Measurements from ENCODE around the gene KLK6.
"Not testable (repeated sequence)": the region's sequence is repeated elsewhere in the genome, so short reads cannot be mapped to it uniquely, and the experiment has no call there.

The KLK6 gene

GRCh38 chr19:50974702-50975556 lies 5.5 kb upstream of the KLK6 start:
- CTCF ChIA-PET: no interaction called here
- POLR2A ChIA-PET: no interaction called here
- no peak for DNase-seq (ENCODE audit: low read depth, low spot score)
- no peak for TF ChIP-seq CTCF (IDR thresholded peaks at IDR 0.05; ENCODE audit: insufficient read depth, low read length, missing control alignments)
- no peak overlapping the region for H3K4me3 ChIP-seq (ENCODE audit: low read depth, low read length)

DNA sequence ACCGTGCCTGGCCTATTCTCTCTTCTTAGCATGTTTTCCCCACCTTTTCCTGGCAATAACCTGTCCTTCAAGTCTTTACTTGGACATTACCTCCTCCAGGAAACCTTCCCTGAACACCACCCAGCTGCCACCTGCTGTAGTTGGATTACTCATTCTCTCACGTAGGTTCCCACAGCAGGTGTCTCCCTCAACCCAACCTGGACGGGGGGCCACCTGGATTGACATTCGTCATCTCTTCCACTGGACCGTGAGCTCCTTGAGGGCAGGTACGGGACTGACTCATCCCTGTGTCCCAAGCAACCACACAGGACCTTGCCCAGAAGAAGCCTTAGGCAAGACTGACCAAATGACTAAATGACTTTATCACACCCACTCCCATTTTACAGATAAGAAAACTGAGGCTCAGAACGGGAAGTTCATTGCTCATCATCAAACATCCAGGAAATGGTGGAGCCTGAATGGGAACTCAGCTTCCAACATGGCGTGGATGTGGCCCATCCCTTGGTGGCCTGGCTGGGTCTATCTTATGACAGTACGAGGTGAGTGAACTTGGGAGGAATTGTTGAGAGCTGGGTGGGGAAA lies 3.5 kb upstream of the KLK6 start:
- TF ChIP-seq CTCF (IDR thresholded peaks at IDR 0.05; ENCODE audit: insufficient read depth, low read length, missing control alignments): no peak
- POLR2A ChIA-PET: no interaction called here
- DNase-seq (ENCODE audit: low read depth, low spot score): no peak
- no peak overlapping the region for H3K4me3 ChIP-seq (ENCODE audit: low read depth, low read length)
- CTCF ChIA-PET: no interaction called here

DNA sequence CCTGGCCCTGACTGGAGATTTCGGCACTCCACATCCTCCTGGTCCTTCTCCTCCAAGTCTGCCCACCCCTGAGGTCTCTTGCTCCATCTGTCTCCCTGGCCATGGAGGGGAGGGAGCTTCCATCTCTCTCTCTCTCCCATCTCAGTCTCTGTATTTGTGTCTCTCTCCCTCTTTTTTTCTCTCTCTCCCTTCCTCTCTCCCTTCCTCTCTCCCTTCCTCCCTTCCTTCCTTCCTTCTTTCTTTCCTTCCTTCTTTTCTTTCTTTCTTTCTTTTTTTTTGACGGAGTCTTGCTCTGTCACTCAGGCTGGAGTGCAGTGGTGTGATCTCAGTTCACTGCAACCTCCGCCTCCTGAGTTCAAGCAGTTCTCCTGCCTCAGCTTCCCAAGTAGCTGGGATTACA lies 419 bp upstream of the KLK6 start:
- H3K4me3 ChIP-seq (ENCODE audit: low read depth, low read length); CTCF ChIA-PET; POLR2A ChIA-PET; DNase-seq (ENCODE audit: low read depth, low spot score): not testable (repeated sequence)

DNA sequence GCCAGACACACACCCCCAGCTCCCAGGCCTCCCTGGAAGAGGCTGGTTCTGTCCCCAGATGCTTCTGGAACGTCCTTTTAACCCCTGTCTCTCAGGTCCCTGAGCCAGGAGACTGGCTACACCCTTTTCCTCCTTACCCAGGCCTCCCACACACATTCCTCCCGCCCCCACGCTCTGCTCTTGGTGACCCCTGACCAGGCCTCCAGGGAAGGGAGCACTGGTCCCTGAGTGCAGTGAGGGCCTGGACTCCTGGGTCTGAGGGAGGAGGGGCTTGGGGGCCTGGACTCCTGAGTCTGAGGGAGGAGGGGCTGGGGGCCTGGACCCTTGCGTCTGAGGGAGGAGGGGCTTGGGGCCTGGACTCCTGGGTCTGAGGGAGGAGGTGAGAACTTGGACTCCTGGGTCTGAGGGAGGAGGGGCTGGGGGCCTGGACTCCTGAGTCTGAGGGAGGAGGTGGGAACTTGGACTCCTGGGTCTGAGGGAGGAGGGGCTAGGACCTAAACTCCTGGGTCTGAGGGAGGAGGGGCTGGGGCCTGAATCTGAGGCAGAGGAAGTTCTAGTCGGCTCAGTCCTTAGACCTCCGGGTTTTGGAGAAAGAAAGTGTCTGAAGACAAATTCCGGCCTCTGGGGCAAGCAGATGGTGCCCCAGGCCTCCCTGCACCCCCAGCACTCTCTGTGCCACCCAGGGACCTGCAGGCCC lies 527 bp downstream of the KLK6 start:
- DNase-seq (ENCODE audit: low read depth, low spot score): no peak
- ChIA-PET CTCF (no interaction called here), POLR2A (no interaction called here)
- no peak overlapping the region for H3K4me3 ChIP-seq (ENCODE audit: low read depth, low read length)
- TF ChIP-seq CTCF (IDR thresholded peaks at IDR 0.05; ENCODE audit: insufficient read depth, low read length, missing control alignments): no peak

- H3K4me3 ChIP-seq (ENCODE audit: low read depth, low read length): no peak overlapping the region
- TF ChIP-seq CTCF (IDR thresholded peaks at IDR 0.05; ENCODE audit: insufficient read depth, low read length, missing control alignments): no peak
- DNase-seq (ENCODE audit: low read depth, low spot score): no peak
- CTCF ChIA-PET: no interaction called here
- POLR2A ChIA-PET: no interaction called here
These were observed 1.3 kb downstream of the KLK6 start for GRCh38 chr19:50967929-50968715.

DNA sequence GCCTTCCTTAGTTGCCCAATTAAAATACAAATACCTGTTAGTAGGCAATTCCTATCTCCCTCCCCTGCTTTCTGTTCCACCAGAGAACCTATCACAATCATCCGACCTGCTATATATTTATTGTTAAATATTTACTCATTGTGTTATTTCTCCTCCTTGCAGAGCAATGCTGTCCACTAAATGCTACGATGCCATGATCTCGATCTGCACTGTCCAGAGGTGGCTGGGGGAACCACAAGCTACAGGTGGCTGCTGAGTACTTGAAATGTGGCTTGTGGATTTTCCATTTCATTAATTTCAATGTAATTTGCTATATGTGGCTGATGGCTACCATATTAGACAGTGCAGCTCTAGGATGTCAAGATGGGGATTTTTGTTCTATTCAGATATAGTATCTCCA lies 5.1 kb downstream of the KLK6 start:
- POLR2A ChIA-PET: no interaction called here
- CTCF ChIA-PET: no interaction called here
- no peak for TF ChIP-seq CTCF (IDR thresholded peaks at IDR 0.05; ENCODE audit: insufficient read depth, low read length, missing control alignments)
- no peak for DNase-seq (ENCODE audit: low read depth, low spot score)
- H3K4me3 ChIP-seq (ENCODE audit: low read depth, low read length): no peak overlapping the region
